ENCODE measurements around the gene VAT1L. TPM values are rescaled to one million over a fixed set of nuclear protein-coding genes. Genes with fewer than 3 reads are reported as not detected.

Gene VAT1L
- total and polyA plus RNA-seq, 2 experiments from 2014 or later, result 11.0 to 24.4 TPM

GRCh38 chr16:77820340-77820739 lies 32.0 kb downstream of the VAT1L start:
- ATAC-seq (no peak; the same call in 2 of the 3 replicates), DNase-seq (ENCODE audit: low spot score) (no peak)
- no peaks in the 10 kb centered on the region for H3K79me2 ChIP-seq (replicated peaks; ENCODE audit: insufficient read depth)
- no peaks in the 10 kb centered on the region for H3K9me3 Mint-ChIP-seq
- peaks cover 13% of the 10 kb centered on the region for H3K36me3 Mint-ChIP-seq (ENCODE audit: low read depth)
- peaks cover 7% of the 10 kb centered on the region; the same call in 2 of the 3 replicates for H3K4me1 Mint-ChIP-seq
- H3K4me3 Mint-ChIP-seq, result no peak overlapping the region
- no peak overlapping the region for H3K27ac Mint-ChIP-seq
- no peaks in the 10 kb centered on the region for H3K9me2 ChIP-seq (ENCODE audit: insufficient read depth)
- H4K20me1 ChIP-seq (replicated peaks; ENCODE audit: insufficient read depth), result no peaks in the 10 kb centered on the region
- H3K27me3 ChIP-seq (ENCODE audit: insufficient read depth), result no peaks in the 10 kb centered on the region
- no peak overlapping the region for H3K27ac ChIP-seq (ENCODE audit: low read depth)
- no peak overlapping the region for H3K4me3 ChIP-seq
- H3F3A ChIP-seq (replicated peaks; ENCODE audit: low read depth), result no peaks in the 10 kb centered on the region
- TF ChIP-seq ZNF331 (CRISPR knock-in tag; IDR thresholded peaks at IDR 0.05; ENCODE audit: low read depth) (no peak), STAT1 (IDR thresholded peaks at IDR 0.05; ENCODE audit: unreplicated experiment) (no peak), ZNF462 (CRISPR knock-in tag; IDR thresholded peaks at IDR 0.05) (no peak), EZH2 (IDR thresholded peaks at IDR 0.05; ENCODE audit: low read depth, unreplicated experiment) (no peak), ETS1 (IDR thresholded peaks at IDR 0.05) (no peak), EZH2phosphoT487 (IDR thresholded peaks at IDR 0.05; ENCODE audit: unreplicated experiment) (no peak), CREB1 (CRISPR knock-in tag; IDR thresholded peaks at IDR 0.05; ENCODE audit: low read depth) (no peak), CTCF (conservative IDR thresholded peaks at IDR 0.05; ENCODE audit: low read depth in 2 of 2) (no peak), POLR2AphosphoS5 (IDR thresholded peaks at IDR 0.05; ENCODE audit: low read depth) (no peak), JUNB (IDR thresholded peaks at IDR 0.05; ENCODE audit: unreplicated experiment) (no peak), REST (IDR thresholded peaks at IDR 0.05; ENCODE audit: unreplicated experiment) (no peak), ZNF114 (CRISPR knock-in tag; IDR thresholded peaks at IDR 0.05) (no peak), NANOG (IDR thresholded peaks at IDR 0.05; ENCODE audit: borderline replicate concordance) (no peak)
- no peaks in the 10 kb centered on the region; the same call in 1 of the 2 replicates for H3K36me3 ChIP-seq (ENCODE audit: insufficient read depth)
- no peak overlapping the region for H2AFZ ChIP-seq
- no peak overlapping the region for H3K4me2 ChIP-seq
- peaks cover 3% of the 10 kb centered on the region for H3K27me3 Mint-ChIP-seq (ENCODE audit: insufficient read depth, low read depth, poor library complexity)
- H3K4me1 ChIP-seq (ENCODE audit: insufficient read depth), result 0 out of 2 replicates have a peak, but pooled peaks cover 5% of the 10 kb centered on the region

Measured in GM23338 (cell line).